Astrocyte of the cerebellum (primary cell): Measurements from ENCODE around the gene GRIN3A.
A peak's percentile ranks its signal among the peaks of the same experiment; 100 is the strongest.

Experiments used
- DNase-seq: peaks from one replicate; pipeline ENCODE4 v3.0.0-alpha.2; 2011; ENCODE audit warnings: low read depth
- H3K4me3 ChIP-seq: 2 replicates; pipeline ENCODE4 v1.5.1; 2011; ENCODE audit warnings: mild to moderate bottlenecking, low read depth, low read length, moderate library complexity
- CTCF ChIP-seq: IDR thresholded peaks from 2 replicates; pipeline ENCODE4 v1.5.1; 2012; ENCODE audit warnings: low read length, low read depth, moderate library complexity, mild to moderate bottlenecking; ENCODE audit errors: missing control alignments
- in situ Hi-C: cut with HindIII; loops from 2 replicates; pipeline ENCODE4 v1.10.0; 2017; ENCODE audit warnings: low sequenced_read_pairs

The GRIN3A gene

GRCh38 chr9:101604296-101604695, 134.2 kb downstream of the GRIN3A start:
- no peak for DNase-seq
- no peak for TF ChIP-seq CTCF
- in situ Hi-C loops: no loop called here
- H3K4me3 ChIP-seq: no peak overlapping the region

- H3K4me3 ChIP-seq: no peak overlapping the region
- DNase-seq: peak; percentile 31
- TF ChIP-seq CTCF: peak; percentile 69
- in situ Hi-C loops: no loop called here
These were observed 136.3 kb downstream of the GRIN3A start for GRCh38 chr9:101601904-101602765.

- no peak within 1 kb of the TSS for H3K4me3 ChIP-seq
- in situ Hi-C loops: no loop called here
- TF ChIP-seq CTCF: no peak
- DNase-seq: no peak
These were observed 143.7 kb downstream of the GRIN3A start, which contains the start of gene PPP3R2 for GRCh38 chr9:101594796-101595195. Gene PPP3R2, minus strand, starts transcription at chr9:101594969. Its CDS starts 48 bp downstream, at chr9:101594921.

- no peak overlapping the region for H3K4me3 ChIP-seq
- no peak for TF ChIP-seq CTCF
- in situ Hi-C loops: no loop called here
- no peak for DNase-seq
These were observed 145.1 kb downstream of the GRIN3A start for GRCh38 chr9:101593345-101593744.

GRCh38 chr9:101592788-101593187, 145.7 kb downstream of the GRIN3A start:
- no peak overlapping the region for H3K4me3 ChIP-seq
- in situ Hi-C loops: no loop called here
- DNase-seq: no peak
- TF ChIP-seq CTCF: no peak

GRCh38 chr9:101591787-101592446, 146.5 kb downstream of the GRIN3A start:
- in situ Hi-C loops: no loop called here
- no peak overlapping the region for H3K4me3 ChIP-seq
- TF ChIP-seq CTCF: no peak
- DNase-seq: no peak
